CD4-positive, alpha-beta T cell (primary cell): ENCODE measurements around the gene TGFBI. TPM values are rescaled to one million over a fixed set of nuclear protein-coding genes. Genes with fewer than 3 reads are reported as not detected.

Source experiments
- ATAC-seq: fragments of 200-7000 bp; cut with Tn5 transposase; one replicate; pipeline ENCODE4 v1.10.0; 2022; ENCODE audit warnings: mild to moderate bottlenecking; ENCODE audit not compliant: poor library complexity
- CTCF ChIA-PET: fragments of 350-600 bp; sonication (Branson Sonifier 250); formaldehyde crosslinking; loops from one replicate; lab custom pipeline; 2021; ENCODE audit warnings: antibody characterized with exemption, inconsistent platforms; lab: Charles Lee
- POLR2A ChIA-PET: fragments of 350-600 bp; sonication (Branson Sonifier 250); formaldehyde crosslinking; loops from one replicate; lab custom pipeline; 2021; ENCODE audit warnings: antibody characterized with exemption, inconsistent platforms; lab: Charles Lee
- DNase-seq, 14 experiments: peaks; one replicate each; pipeline ENCODE4 v3.0.0-alpha.2; 2013 to 2020; ENCODE audit warnings: mixed read lengths in 2 of 14
- H3K27ac ChIP-seq, 2 donors: one replicate each; pipeline versions ENCODE4 v1.5.1 to v1.7.0; 2013; ENCODE audit warnings: low read length in 2 of 2, low read depth in 1 of 2, mild to moderate bottlenecking in 1 of 2
- H3K27me3 ChIP-seq, 2 experiments: 1 replicate in 1 of 2; 2 replicates in 1 of 2; pipeline versions ENCODE4 v1.6.1 to v1.7.0; 2013; ENCODE audit warnings: low read length in 2 of 2, control low read depth in 1 of 2, mild to moderate bottlenecking in 1 of 2, moderate library complexity in 1 of 2; ENCODE audit not compliant: insufficient read depth in 2 of 2, control insufficient read depth in 1 of 2
- H3K36me3 ChIP-seq: one replicate; pipeline ENCODE4 v1.6.1; 2013; ENCODE audit warnings: low read length, control low read depth; ENCODE audit not compliant: insufficient read depth
- H3K4me1 ChIP-seq: one replicate; pipeline ENCODE4 v1.6.1; 2013; ENCODE audit warnings: low read length, control low read depth; ENCODE audit not compliant: insufficient read depth
- H3K4me3 ChIP-seq: one replicate; pipeline ENCODE4 v1.5.1; 2013; ENCODE audit warnings: mild to moderate bottlenecking, low read length, moderate library complexity
- H3K9me3 ChIP-seq, 2 experiments: 1 replicate in 1 of 2; 2 replicates in 1 of 2; pipeline versions ENCODE4 v1.6.1 to v1.7.0; 2013; ENCODE audit warnings: low read length in 2 of 2, mild to moderate bottlenecking in 2 of 2, control low read depth in 1 of 2, moderate library complexity in 1 of 2; ENCODE audit not compliant: control insufficient read depth in 1 of 2, insufficient read depth in 1 of 2
- H3K27ac Mint-ChIP-seq: one replicate; pipeline ENCODE4 v1.8.0; 2020; ENCODE audit warnings: mixed read lengths
- H3K27me3 Mint-ChIP-seq: one replicate; pipeline ENCODE4 v1.8.0; 2021; ENCODE audit warnings: mixed read lengths
- H3K36me3 Mint-ChIP-seq: one replicate; pipeline ENCODE4 v1.8.0; 2021; ENCODE audit warnings: low read depth, mixed read lengths
- H3K4me1 Mint-ChIP-seq: one replicate; pipeline ENCODE4 v1.8.0; 2021; ENCODE audit warnings: low read depth, mixed read lengths
- H3K4me3 Mint-ChIP-seq: one replicate; pipeline ENCODE4 v1.8.0; 2020; ENCODE audit warnings: mild to moderate bottlenecking, mixed read lengths
- H3K9me3 Mint-ChIP-seq: one replicate; pipeline ENCODE4 v1.8.0; 2020; ENCODE audit warnings: mixed read lengths
- CTCF ChIP-seq: fragments of 200-600 bp; IDR thresholded peaks from one replicate; pipeline ENCODE4 v1.8.0; 2022; ENCODE audit warnings: antibody characterized with exemption, mild to moderate bottlenecking
- intact Hi-C, 2 experiments: fragments of 100-400 bp; cut with DNase I in 1 of 2; cut with micrococcal nuclease in 1 of 2; formaldehyde crosslinking; loops; one replicate each; pipeline versions ENCODE4 v1.15.1 to v1.9.0; 2023 to 2025; cut with DNase I, micrococcal nuclease
- total RNA-seq, 174 experiments: library from RNA in 2 of 174; stranded (reverse) in 2 of 174; gene quantifications; one replicate each; pipeline ENCODE4 v1.2.3 and lab custom pipeline; 2021 to 2026

Gene TGFBI
- total RNA-seq, 2 experiments from 2014 or later = 4.8 to 5.9 TPM

DNA sequence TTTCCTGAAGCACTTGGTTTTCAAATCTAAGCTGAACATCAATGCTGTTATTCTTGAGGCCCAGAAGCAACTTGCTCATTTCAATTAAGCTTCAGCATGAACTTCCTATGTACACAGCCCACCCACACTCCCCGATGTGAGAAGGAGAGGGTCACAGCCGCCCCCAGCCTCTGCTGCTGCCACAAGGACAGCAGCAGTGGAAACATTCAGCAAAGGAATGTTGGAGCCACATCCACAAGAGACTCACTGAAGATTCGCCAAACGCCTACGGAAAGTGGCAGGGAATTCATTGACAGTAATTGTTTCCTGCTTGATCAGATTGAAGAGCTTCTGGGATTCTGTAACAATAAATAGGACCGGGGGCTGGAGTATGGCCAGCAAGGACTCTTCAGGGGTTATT, 2.9 kb downstream of the TGFBI start:
- Mint-ChIP-seq H3K36me3 (no peaks in the 10 kb centered on the region), H3K27me3 (peaks cover 22% of the 10 kb centered on the region), H3K9me3 (no peaks in the 10 kb centered on the region), H3K27ac (no peak overlapping the region), H3K4me1 (peaks cover 10% of the 10 kb centered on the region), H3K4me3 (no peak overlapping the region)
- intact Hi-C loops = no loop called here
- Histone ChIP-seq H3K27ac (no peak overlapping the region), H3K27me3 (peaks cover 15 to 22% of the 10 kb centered on the region in 2 experiments), H3K9me3 (no peaks in the 10 kb centered on the region), H3K4me1 (peaks cover 44% of the 10 kb centered on the region), H3K4me3 (no peak overlapping the region), H3K36me3 (no peaks in the 10 kb centered on the region)
- POLR2A ChIA-PET = no interaction called here
- DNase-seq = no peak
- no peak for TF ChIP-seq CTCF
- CTCF ChIA-PET = no interaction called here
- ATAC-seq = no peak

DNA sequence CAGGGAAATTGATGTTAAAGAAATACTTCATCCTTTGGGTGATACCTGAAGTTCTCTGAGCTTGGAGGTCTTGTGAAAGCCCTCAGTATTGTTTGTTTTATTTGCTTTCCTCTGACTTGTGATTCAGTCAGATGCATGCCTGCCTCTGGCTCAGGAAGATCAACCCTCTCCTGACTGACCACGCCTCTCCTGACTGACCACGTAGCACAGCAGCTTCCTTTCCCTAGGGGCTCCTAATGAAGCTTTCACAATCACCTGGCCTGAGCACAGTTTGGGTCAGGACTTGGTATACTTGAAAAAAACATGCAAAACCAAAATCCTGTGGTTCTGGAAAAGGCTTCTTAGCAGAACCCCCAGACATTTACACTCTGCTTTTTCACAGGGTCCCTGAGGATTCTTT, 3.8 kb downstream of the TGFBI start:
- H3K9me3 Mint-ChIP-seq = no peaks in the 10 kb centered on the region
- intact Hi-C loops = no loop called here

DNA sequence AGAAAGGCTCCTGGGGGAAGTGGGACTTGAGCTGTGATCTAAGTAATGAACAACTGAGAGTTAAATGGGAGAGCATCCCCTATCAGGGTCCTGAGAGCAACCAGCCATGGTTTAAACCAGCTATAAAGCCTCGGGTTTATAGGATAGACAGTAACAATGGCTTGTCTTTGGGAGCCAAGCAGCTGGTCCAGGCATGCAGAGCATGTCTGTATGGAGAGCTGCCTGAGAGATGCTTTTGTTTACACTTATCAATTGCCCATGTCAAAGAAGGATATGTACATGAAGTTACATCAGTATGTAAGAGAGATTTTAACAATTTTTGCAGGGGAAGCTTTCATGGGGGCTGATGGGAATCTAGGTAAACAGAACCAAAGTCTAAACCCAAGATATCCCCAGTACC, 4.4 kb downstream of the TGFBI start:
- H3K27ac ChIP-seq = no peak overlapping the region
- CTCF ChIA-PET = no interaction called here

More for the DNA sequence above, 3.8 kb downstream of the TGFBI start:
- Mint-ChIP-seq H3K27ac (no peak overlapping the region), H3K4me3 (no peak overlapping the region), H3K27me3 (peaks cover 14% of the 10 kb centered on the region), H3K36me3 (no peaks in the 10 kb centered on the region), H3K4me1 (peaks cover 19% of the 10 kb centered on the region)
- H3K9me3 ChIP-seq = no peaks in the 10 kb centered on the region
- H3K4me3 ChIP-seq = no peak overlapping the region
- no peak for ATAC-seq
- H3K36me3 ChIP-seq = no peaks in the 10 kb centered on the region
- DNase-seq = no peak
- POLR2A ChIA-PET = no interaction called here
- peaks cover 53% of the 10 kb centered on the region for H3K4me1 ChIP-seq
- CTCF ChIA-PET = no interaction called here
- H3K27me3 ChIP-seq = peaks cover 14 to 21% of the 10 kb centered on the region in 2 experiments
- no peak overlapping the region for H3K27ac ChIP-seq
- no peak for TF ChIP-seq CTCF

More for the DNA sequence above, 4.4 kb downstream of the TGFBI start:
- POLR2A ChIA-PET = no interaction called here
- H3K27ac Mint-ChIP-seq = no peak overlapping the region
- no peaks in the 10 kb centered on the region for H3K9me3 Mint-ChIP-seq
- H3K4me3 Mint-ChIP-seq = no peak overlapping the region
- Histone ChIP-seq H3K4me3 (no peak overlapping the region), H3K9me3 (peaks cover 0 to under 1% of the 10 kb centered on the region in 2 experiments), H3K36me3 (no peaks in the 10 kb centered on the region), H3K27me3 (peaks cover 8 to 14% of the 10 kb centered on the region in 2 experiments), H3K4me1 (peaks cover 55% of the 10 kb centered on the region)
- TF ChIP-seq CTCF = no peak
- H3K27me3 Mint-ChIP-seq = peaks cover 7% of the 10 kb centered on the region
- H3K4me1 Mint-ChIP-seq = peaks cover 24% of the 10 kb centered on the region
- DNase-seq (no peak), ATAC-seq (no peak)
- H3K36me3 Mint-ChIP-seq = no peaks in the 10 kb centered on the region
- intact Hi-C loops = no loop called here
